Measurements from ENCODE around the gene LMBRD2. TPM values are rescaled to one million over a fixed set of nuclear protein-coding genes. Genes with fewer than 3 reads are reported as not detected.

The LMBRD2 gene
- total RNA-seq: 66.0 TPM

GRCh38 chr5:36151434-36152323, at the start of gene LMBRD2, which contains the start of gene SKP2:
TSS of gene LMBRD2 (minus strand) at chr5:36151887. CDS start at chr5:36143349, 8,538 bp downstream.
TSS of gene SKP2 (plus strand) at chr5:36152111. CDS start at chr5:36152263, 152 bp downstream.

GRCh38 chr5:36066540-36067210, 85.0 kb downstream of the LMBRD2 start, which contains the start of gene UGT3A2:
TSS of gene UGT3A2 (minus strand) at chr5:36066882. CDS start at chr5:36066789, 93 bp downstream.

Small RNA genes lying within 50 kb of the gene (small RNA-seq; reads per million reads assigned to genes)
- gene AC016612.1 (ENCODE audit: low replicate concordance) (not detected), gene MIR580 (ENCODE audit: low replicate concordance) (0.49 reads per million, percentile 43 among the genes with 10 or more reads in this experiment), gene RNU6-1305P (ENCODE audit: low replicate concordance) (not detected)

Other genes starting within 250 kb of the LMBRD2 start
- not detected for gene CAPSL, start 213.3 kb downstream of the LMBRD2 start, total RNA-seq
- gene UGT3A1, start 160.5 kb downstream of the LMBRD2 start, total RNA-seq: not detected
- not detected for gene UGT3A2, start 85.0 kb downstream of the LMBRD2 start, total RNA-seq
- 21.0 TPM for gene SKP2, start 224 bp upstream of the LMBRD2 start, total RNA-seq
- 57.0 TPM for gene NADK2, start 90.0 kb upstream of the LMBRD2 start, total RNA-seq
- gene RANBP3L, start 150.0 kb upstream of the LMBRD2 start, total RNA-seq: 3.8 TPM

Data from parietal lobe (tissue), 2 donors.